NT2/D1 (cell line): ENCODE measurements around the gene SLC5A1.

ENCODE experiments used
- SUZ12 ChIP-seq: IDR thresholded peaks from 2 replicates; pipeline ENCODE4 v1.6.1; 2011; ENCODE audit not compliant: insufficient read length, insufficient read depth; ENCODE audit errors: extremely low read depth
- ZNF274 ChIP-seq: IDR thresholded peaks from 2 replicates; pipeline ENCODE4 v1.6.1; 2011; ENCODE audit warnings: mild to moderate bottlenecking, low read depth, low read length

DNA sequence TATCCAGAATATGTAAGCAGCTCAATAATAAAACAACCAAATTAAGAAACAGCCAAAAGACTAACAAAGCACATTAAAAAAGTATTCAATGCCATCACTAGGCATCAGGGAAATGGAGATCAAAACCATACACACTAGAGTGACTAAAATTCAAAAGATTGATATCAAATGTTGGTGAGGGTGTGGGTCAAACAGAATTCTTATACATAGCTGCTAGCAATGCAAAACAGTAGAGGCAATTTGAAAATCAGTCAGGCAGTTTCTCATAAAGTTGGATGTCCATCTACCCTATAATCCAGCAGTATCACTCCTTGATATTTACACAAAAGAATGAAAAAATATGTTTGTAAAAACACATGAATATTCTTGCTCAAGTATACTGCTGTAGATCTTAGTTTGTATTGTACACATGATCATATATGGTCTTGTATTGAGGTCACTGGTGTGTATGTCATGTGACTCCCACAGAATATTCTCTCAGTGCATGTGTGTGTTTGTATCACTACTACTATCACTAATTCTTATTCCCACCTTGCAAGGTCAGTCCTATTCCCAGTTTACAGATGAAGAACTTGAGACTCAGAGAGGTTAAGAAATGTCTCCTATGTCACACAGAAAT lies 54.9 kb downstream of the SLC5A1 start:
- TF ChIP-seq ZNF274 (no peak), SUZ12 (no peak)
